Neural crest cell (in vitro differentiated cells): ENCODE measurements around the gene HMOX1. TPM values are rescaled to one million over a fixed set of nuclear protein-coding genes. Genes with fewer than 3 reads are reported as not detected.
"Not testable (repeated sequence)": the region's sequence is repeated elsewhere in the genome, so short reads cannot be mapped to it uniquely, and the experiment has no call there.

ENCODE experiments used
- DNase-seq: peaks from one replicate; pipeline ENCODE4 v3.0.0; 2021; ENCODE audit warnings: low read depth, mixed read lengths, low spot score
- H3K27ac Mint-ChIP-seq: one replicate; pipeline ENCODE4 v1.8.0; 2021; ENCODE audit warnings: mild to moderate bottlenecking, mixed read lengths; ENCODE audit not compliant: unreplicated experiment
- H3K27me3 Mint-ChIP-seq: 2 replicates; pipeline ENCODE4 v1.8.0; 2021; ENCODE audit warnings: low read depth, mild to moderate bottlenecking, mixed read lengths
- H3K36me3 Mint-ChIP-seq: 2 replicates; pipeline ENCODE4 v1.8.0; 2021; ENCODE audit warnings: low read depth, mild to moderate bottlenecking, mixed read lengths
- H3K4me1 Mint-ChIP-seq: 2 replicates; pipeline ENCODE4 v1.8.0; 2021; ENCODE audit warnings: mixed read lengths
- H3K4me3 Mint-ChIP-seq: one replicate; pipeline ENCODE4 v1.8.0; 2021; ENCODE audit warnings: mild to moderate bottlenecking, mixed read lengths
- H3K9me3 Mint-ChIP-seq: 2 replicates; pipeline ENCODE4 v1.8.0; 2021; ENCODE audit warnings: mixed read lengths
- total RNA-seq: library from RNA; stranded (reverse); gene quantifications from 2 replicates; pipeline ENCODE4 v1.2.1, GENCODE V29; 2021
- TF ChIP-seq, protein P1 (sequence below): fragments of 200-600 bp; sonication (generic); conservative IDR thresholded peaks from 2 replicates; pipeline ENCODE4 v1.5.0; 2021; ENCODE audit warnings: antibody characterized with exemption, mild to moderate bottlenecking

HMOX1 gene
- total RNA-seq, 1 donor from 2014 or later = 2.4 TPM

DNA sequence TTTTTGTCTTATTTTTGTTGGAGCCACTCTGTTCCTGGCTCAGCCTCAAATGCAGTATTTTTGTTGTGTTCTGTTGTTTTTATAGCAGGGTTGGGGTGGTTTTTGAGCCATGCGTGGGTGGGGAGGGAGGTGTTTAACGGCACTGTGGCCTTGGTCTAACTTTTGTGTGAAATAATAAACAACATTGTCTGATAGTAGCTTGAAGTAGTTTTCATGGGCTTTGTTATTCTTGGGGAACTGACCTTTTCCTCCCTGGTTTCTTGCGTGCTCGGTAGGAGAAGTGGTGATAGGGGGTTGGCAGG lies 13.1 kb downstream of the HMOX1 start:
- Mint-ChIP-seq H3K9me3 (no peaks in the 10 kb centered on the region), H3K36me3 (no peaks in the 10 kb centered on the region), H3K27me3 (no peaks in the 10 kb centered on the region), H3K4me1 (peaks cover 20% of the 10 kb centered on the region), H3K27ac (no peak overlapping the region), H3K4me3 (no peak overlapping the region)
- DNase-seq = no peak
- TF ChIP-seq, protein P1, sequence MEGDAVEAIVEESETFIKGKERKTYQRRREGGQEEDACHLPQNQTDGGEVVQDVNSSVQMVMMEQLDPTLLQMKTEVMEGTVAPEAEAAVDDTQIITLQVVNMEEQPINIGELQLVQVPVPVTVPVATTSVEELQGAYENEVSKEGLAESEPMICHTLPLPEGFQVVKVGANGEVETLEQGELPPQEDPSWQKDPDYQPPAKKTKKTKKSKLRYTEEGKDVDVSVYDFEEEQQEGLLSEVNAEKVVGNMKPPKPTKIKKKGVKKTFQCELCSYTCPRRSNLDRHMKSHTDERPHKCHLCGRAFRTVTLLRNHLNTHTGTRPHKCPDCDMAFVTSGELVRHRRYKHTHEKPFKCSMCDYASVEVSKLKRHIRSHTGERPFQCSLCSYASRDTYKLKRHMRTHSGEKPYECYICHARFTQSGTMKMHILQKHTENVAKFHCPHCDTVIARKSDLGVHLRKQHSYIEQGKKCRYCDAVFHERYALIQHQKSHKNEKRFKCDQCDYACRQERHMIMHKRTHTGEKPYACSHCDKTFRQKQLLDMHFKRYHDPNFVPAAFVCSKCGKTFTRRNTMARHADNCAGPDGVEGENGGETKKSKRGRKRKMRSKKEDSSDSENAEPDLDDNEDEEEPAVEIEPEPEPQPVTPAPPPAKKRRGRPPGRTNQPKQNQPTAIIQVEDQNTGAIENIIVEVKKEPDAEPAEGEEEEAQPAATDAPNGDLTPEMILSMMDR = no peak

DNA sequence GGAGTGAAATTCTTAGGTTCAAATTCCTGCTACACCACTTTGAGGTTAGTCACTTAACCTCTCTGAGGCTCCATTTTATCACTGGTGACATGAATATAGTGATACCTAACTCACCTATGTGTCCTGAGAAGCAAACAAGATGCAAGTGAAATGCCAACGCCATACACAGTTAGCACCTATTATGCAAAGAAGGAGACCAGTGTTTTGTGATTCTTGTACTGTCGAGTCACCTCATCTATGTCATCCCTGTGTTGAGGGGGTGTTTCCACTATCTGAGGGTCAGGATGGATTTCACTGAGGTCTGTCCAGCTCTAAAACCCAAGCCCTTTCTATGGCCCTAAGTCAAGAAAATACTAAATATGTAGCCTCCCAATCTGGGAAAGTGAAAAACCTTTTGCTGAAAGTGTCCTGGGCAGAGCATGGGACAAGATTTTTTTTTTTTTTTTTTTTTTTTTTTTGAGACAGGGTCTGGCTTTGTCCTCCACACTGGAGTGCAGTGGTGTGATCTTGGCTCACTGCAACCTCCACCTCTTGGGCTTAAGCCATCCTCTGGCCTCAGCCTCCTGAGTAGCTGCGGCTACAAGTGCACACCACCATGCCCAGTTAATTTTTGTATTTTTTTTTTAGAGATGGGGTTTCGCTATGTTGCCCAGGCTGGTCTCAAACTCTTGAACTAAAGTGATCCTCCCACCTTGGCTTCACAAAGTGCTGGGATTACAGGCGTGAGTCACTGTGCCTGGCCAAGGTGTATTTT lies 14.1 kb downstream of the HMOX1 start:
- Mint-ChIP-seq H3K27ac (no peak overlapping the region), H3K4me1 (peaks cover 28% of the 10 kb centered on the region), H3K27me3 (no peaks in the 10 kb centered on the region), H3K36me3 (peaks cover 2% of the 10 kb centered on the region), H3K9me3 (no peaks in the 10 kb centered on the region), H3K4me3 (no peak overlapping the region)
- TF ChIP-seq, protein P1 = no peak
- no peak for DNase-seq

DNA sequence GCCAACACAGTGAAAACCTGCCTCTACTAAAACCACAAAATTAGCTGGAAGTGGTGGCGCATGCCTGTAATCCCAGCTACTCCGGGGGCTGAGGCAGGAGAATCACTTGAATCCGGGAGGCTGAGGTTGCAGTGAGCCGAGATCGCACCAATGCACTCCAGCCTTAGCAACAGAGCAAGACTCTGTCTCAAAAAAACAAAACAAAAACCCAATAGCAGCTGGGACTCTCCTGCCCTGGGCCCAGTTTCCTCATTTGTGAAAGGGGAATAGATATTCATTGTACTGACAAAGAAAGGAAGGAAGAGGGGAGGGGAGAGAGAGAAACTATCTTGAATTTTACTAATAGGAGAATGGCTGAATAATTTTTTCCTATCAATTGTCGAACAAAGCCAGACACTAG lies 15.7 kb downstream of the HMOX1 start:
- Mint-ChIP-seq H3K27ac (peak overlapping the region; percentile 57), H3K4me1 (peaks cover 38% of the 10 kb centered on the region), H3K4me3 (peak overlapping the region; percentile 75)
- not testable (repeated sequence) for H3K36me3 Mint-ChIP-seq, DNase-seq, H3K27me3 Mint-ChIP-seq, H3K9me3 Mint-ChIP-seq

DNA sequence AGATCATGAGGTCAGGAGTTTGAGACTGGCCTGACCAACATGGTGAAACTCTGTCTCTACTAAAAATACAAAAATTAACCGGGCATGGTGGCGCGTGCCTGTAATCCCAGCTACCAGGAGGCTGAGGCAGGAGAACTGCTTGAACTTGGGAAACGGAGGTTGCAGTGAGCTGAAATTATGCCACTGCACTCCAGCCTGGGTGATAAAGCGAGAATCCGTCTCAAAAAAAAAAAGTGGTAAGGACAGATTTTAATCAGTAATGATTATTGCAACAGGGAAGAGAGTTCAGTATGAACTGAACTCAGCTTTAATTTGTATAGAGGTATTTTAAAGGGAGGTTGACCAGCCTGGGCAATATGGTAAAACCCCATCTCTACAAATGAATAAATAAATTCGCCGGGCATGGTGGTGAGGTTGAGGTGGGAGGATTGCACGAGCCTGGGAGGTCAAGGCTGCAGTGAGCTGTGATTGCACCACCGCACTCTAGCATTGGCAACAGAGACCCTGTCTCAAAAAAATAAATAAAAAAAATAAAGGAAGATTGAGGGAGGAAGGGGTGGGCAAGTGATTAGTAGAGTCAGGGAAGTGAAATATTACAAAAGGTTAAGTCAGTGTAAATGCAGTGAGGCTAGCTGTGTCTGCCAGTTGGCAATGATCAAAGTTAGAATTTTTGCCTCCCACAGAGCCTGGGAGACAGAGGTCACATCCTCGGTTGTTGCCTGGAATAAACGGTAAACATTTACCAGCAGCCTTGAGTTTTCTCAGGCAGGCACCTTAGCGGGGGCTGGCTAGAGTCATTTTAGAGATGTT lies 16.4 kb downstream of the HMOX1 start:
- Mint-ChIP-seq H3K4me1 (peaks cover 44% of the 10 kb centered on the region), H3K4me3 (peak overlapping the region; percentile 75), H3K9me3 (no peaks in the 10 kb centered on the region), H3K27me3 (no peaks in the 10 kb centered on the region), H3K36me3 (peaks cover 3% of the 10 kb centered on the region), H3K27ac (peak overlapping the region; percentile 57)
- DNase-seq = no peak
- TF ChIP-seq, protein P1 = no peak

DNA sequence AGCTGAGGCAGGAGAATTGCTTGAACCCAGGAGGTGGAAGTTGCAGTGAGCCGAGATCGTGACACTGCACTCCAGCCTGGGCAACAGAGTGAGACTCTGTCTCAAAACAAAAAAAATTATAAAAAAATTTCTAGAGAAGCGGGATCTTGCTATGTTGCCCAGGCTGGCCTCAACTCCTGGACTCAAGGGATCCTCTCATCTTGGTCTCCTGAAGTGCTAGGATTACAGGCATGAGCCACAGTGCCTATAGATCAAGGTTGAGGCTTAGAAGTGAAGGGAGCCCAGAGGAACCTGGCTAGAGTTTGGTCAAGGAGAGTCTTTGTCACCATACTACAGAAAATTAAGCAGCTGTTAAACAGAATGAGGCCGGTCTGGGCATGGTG lies 17.7 kb downstream of the HMOX1 start:
- H3K4me1 Mint-ChIP-seq = peaks cover 53% of the 10 kb centered on the region
- peak overlapping the region; percentile 57 for H3K4me3 Mint-ChIP-seq
- peak overlapping the region; percentile 6 for H3K27ac Mint-ChIP-seq
- TF ChIP-seq, protein P1 = no peak
- no peak for DNase-seq
- no peaks in the 10 kb centered on the region for H3K27me3 Mint-ChIP-seq
- peaks cover 3% of the 10 kb centered on the region for H3K36me3 Mint-ChIP-seq
- H3K9me3 Mint-ChIP-seq = no peaks in the 10 kb centered on the region

- TF ChIP-seq, protein P1 = no peak
- Mint-ChIP-seq H3K27me3 (no peaks in the 10 kb centered on the region), H3K36me3 (peaks cover 3% of the 10 kb centered on the region), H3K4me1 (peaks cover 51% of the 10 kb centered on the region), H3K9me3 (no peaks in the 10 kb centered on the region), H3K4me3 (peak overlapping the region; percentile 100), H3K27ac (peak overlapping the region; percentile 100)
- no peak for DNase-seq
Measured at GRCh38 chr22:35399114-35399677, 18.3 kb downstream of the HMOX1 start.
